GM12891 (cell line): ENCODE results near the gene GPATCH11.

ENCODE experiments used
- POLR2A ChIP-seq: IDR thresholded peaks from 2 replicates; pipeline ENCODE4 v1.6.1; 2011; ENCODE audit warnings: low read depth, low read length, control low read depth
- POLR2AphosphoS5 ChIP-seq: IDR thresholded peaks from 2 replicates; pipeline ENCODE4 v1.6.1; 2011; ENCODE audit warnings: low read depth, low read length, control low read depth

GRCh38 chr2:37098416-37099118 is 14.2 kb downstream of the GPATCH11 start:
- TF ChIP-seq POLR2AphosphoS5 (no peak), POLR2A (no peak)
